H1 (cell line): ENCODE measurements around the gene TIMP1. TPM values are rescaled to one million over a fixed set of nuclear protein-coding genes. Genes with fewer than 3 reads are reported as not detected.

Source experiments
- ATF3 ChIP-seq: IDR thresholded peaks from 2 replicates; pipeline ENCODE4 v1.6.1; 2011; ENCODE audit warnings: low read depth, mild to moderate bottlenecking, low read length; ENCODE audit not compliant: insufficient read depth
- BCL11A ChIP-seq, 2 experiments: IDR thresholded peaks; one replicate each; pipeline ENCODE4 v1.6.1; 2011; ENCODE audit warnings: low read depth in 2 of 2, low read length in 2 of 2, mild to moderate bottlenecking in 2 of 2
- CBX5 ChIP-seq: fragments of 300-800, 300-1000 bp; sonication (generic); IDR thresholded peaks from 2 replicates; pipeline ENCODE4 v1.7.1; 2016; ENCODE audit warnings: antibody characterized with exemption, low read length, low read depth
- CREB1 ChIP-seq: IDR thresholded peaks from 2 replicates; pipeline ENCODE4 v1.6.1; 2012; ENCODE audit warnings: inconsistent platforms
- CTBP2 ChIP-seq: IDR thresholded peaks from 2 replicates; pipeline ENCODE4 v1.7.0; 2011; ENCODE audit warnings: borderline replicate concordance, mild to moderate bottlenecking, moderate library complexity, mixed read lengths, low read length; ENCODE audit not compliant: insufficient read depth, insufficient read length
- CTCF ChIP-seq, 3 experiments: IDR thresholded peaks; 1 replicate in 2 of 3; 2 replicates in 1 of 3; pipeline versions ENCODE4 v1.5.1 to v1.6.1; 2011; ENCODE audit warnings: low read length in 3 of 3, mild to moderate bottlenecking in 3 of 3, inconsistent platforms in 2 of 3, low read depth in 1 of 3, moderate library complexity in 1 of 3; ENCODE audit not compliant: insufficient read depth in 1 of 3; ENCODE audit errors: control extremely low read depth in 1 of 3
- EP300 ChIP-seq, 2 experiments: IDR thresholded peaks; 1 replicate in 1 of 2; 2 replicates in 1 of 2; pipeline ENCODE4 v1.6.1; 2011 to 2012; ENCODE audit warnings: low read depth in 2 of 2, low read length in 2 of 2, mild to moderate bottlenecking in 2 of 2, borderline replicate concordance in 1 of 2, inconsistent platforms in 1 of 2, moderate library complexity in 1 of 2
- HDAC6 ChIP-seq: IDR thresholded peaks from one replicate; pipeline ENCODE4 v1.7.1; 2012; ENCODE audit warnings: low read depth, mild to moderate bottlenecking, inconsistent platforms, low read length, moderate library complexity
- KDM1A ChIP-seq: fragments of 200-600, 300-600 bp; sonication (generic); IDR thresholded peaks from 2 replicates; pipeline ENCODE4 v1.7.1; 2016; ENCODE audit warnings: mild to moderate bottlenecking, low read length, borderline replicate concordance
- NANOG ChIP-seq: IDR thresholded peaks from 2 replicates; pipeline ENCODE4 v1.6.1; 2011; ENCODE audit warnings: low read length, low read depth, mild to moderate bottlenecking, inconsistent platforms; ENCODE audit not compliant: insufficient read depth, poor library complexity, severe bottlenecking
- PHF8 ChIP-seq: fragments of 200-600 bp; sonication (generic); conservative IDR thresholded peaks from 2 replicates; pipeline ENCODE4 v1.7.1; 2012; ENCODE audit warnings: low read depth, mild to moderate bottlenecking, inconsistent platforms, low read length, moderate library complexity
- POLR2AphosphoS5 ChIP-seq: IDR thresholded peaks from 2 replicates; pipeline ENCODE4 v1.6.1; 2011; ENCODE audit warnings: low read depth, low read length
- POU5F1 ChIP-seq: IDR thresholded peaks from 2 replicates; pipeline ENCODE4 v1.6.1; 2011; ENCODE audit warnings: low read depth, mild to moderate bottlenecking, low read length, moderate library complexity
- RNF2 ChIP-seq: fragments of 200-900, 300-1000 bp; sonication (generic); IDR thresholded peaks from 2 replicates; pipeline ENCODE4 v1.7.1; 2016; ENCODE audit warnings: borderline replicate concordance, low read depth, mild to moderate bottlenecking, antibody characterized with exemption, low read length; ENCODE audit not compliant: poor library complexity, severe bottlenecking; ENCODE audit errors: missing control alignments
- RXRA ChIP-seq: IDR thresholded peaks from 2 replicates; pipeline ENCODE4 v1.6.1; 2011; ENCODE audit warnings: low read depth, mild to moderate bottlenecking, low read length, moderate library complexity; ENCODE audit not compliant: insufficient read depth
- SP2 ChIP-seq: IDR thresholded peaks from 2 replicates; pipeline ENCODE4 v1.6.1; 2012; ENCODE audit warnings: mild to moderate bottlenecking, low read length, inconsistent platforms
- SP4 ChIP-seq: IDR thresholded peaks from 2 replicates; pipeline ENCODE4 v1.6.1; 2012; ENCODE audit warnings: low read length, inconsistent platforms
- SRF ChIP-seq: IDR thresholded peaks from 2 replicates; pipeline ENCODE4 v1.6.1; 2011; ENCODE audit warnings: mild to moderate bottlenecking, low read depth, low read length, moderate library complexity
- TAF7 ChIP-seq: optimal IDR thresholded peaks from 2 replicates; pipeline ENCODE3; 2011; ENCODE audit warnings: low read depth, mild to moderate bottlenecking, inconsistent platforms, low read length, moderate library complexity, borderline replicate concordance
- TBP ChIP-seq: IDR thresholded peaks from 2 replicates; pipeline ENCODE4 v1.6.1; 2011; ENCODE audit warnings: low read depth, low read length, improper control_type of control experiment
- TEAD4 ChIP-seq: IDR thresholded peaks from 2 replicates; pipeline ENCODE4 v1.6.1; 2012; ENCODE audit warnings: low read depth, low read length, inconsistent platforms, mixed read lengths
- polyA plus RNA-seq, 7 experiments: library from polyadenylated mRNA; depleted of rRNA in 3 of 7; stranded (reverse) in 5 of 7; unstranded in 2 of 7; fragments of >200 nt in 5 of 7; fragments of 200-250 nt in 2 of 7; gene quantifications; 1 replicate in 5 of 7; 2 replicates in 1 of 7; 4 replicates in 1 of 7; pipeline versions ENCODE4 v1.2.1 to v1.2.3, GENCODE V29; 2011 to 2013; ENCODE audit warnings: missing spikeins in 2 of 7, mixed read lengths in 2 of 7
- total RNA-seq: library from RNA; stranded (reverse); fragmentation: NEBNext Ultra II Directional; extraction: Animal tissue kit (Norgen Biotek cat#: 25700); gene quantifications from 2 replicates; pipeline ENCODE4 v1.2.1, GENCODE V29; 2021

TIMP1 gene
- total and polyA plus RNA-seq, 2 of the 8 experiments (the other 6 are each of a cell fraction or from before 2014, with no cell fraction given) = 58.6 to 142 TPM

DNA sequence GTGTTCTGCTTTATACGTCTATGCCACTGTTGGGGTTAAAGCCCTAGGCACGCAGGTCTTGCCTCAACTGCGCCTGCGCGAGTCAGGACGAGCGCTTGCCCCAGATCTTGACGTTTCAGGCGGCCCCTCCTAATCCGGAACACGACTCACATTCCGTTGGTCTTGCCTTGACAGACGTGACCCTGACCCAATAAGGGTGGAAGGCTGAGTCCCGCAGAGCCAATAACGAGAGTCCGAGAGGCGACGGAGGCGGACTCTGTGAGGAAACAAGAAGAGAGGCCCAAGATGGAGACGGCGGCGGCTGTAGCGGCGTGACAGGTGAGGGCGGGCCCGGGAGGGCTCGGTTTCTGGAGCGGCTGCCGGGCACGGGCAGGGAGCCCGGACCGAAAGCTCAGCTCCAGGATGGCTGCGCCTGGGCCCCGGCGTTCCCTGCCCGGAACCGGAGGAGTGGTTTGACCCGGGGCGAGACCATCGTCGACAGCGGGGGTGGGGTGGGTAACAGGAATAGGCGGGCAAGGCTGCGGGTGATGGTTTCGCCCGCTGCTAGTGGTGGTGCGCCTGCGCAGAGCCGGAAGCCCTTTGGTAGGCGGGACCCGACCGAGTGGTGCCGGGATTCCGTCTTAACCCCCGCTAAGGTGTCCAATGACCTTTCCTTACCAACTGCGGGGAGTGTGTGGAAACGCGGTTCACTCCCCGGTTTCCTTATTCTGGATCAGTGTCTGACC, 21.1 kb upstream of the TIMP1 start, which contains the start of gene ARAF (continued):
- no peak for TF ChIP-seq CTBP2
- TF ChIP-seq RXRA = no peak
- no peak for TF ChIP-seq POU5F1
- TF ChIP-seq SP4 = no peak
- TF ChIP-seq TAF7 = peak; percentile 47
- TF ChIP-seq CTCF (IDR thresholded peaks at IDR 0.05; ENCODE audit: control extremely low read depth in 1 of 3, insufficient read depth in 1 of 3, low read depth in 1 of 3, low read length in 3 of 3) = no peak
- no peak for TF ChIP-seq KDM1A
- TF ChIP-seq ATF3 = no peak
- no peak for TF ChIP-seq CBX5
- TF ChIP-seq HDAC6 = no peak
- TF ChIP-seq EP300 (IDR thresholded peaks at IDR 0.05; ENCODE audit: borderline replicate concordance in 1 of 2, low read depth in 2 of 2, low read length in 2 of 2) = peak in 1 of 2 experiments; percentile 98; a peak in 2 of 3 replicates
- TF ChIP-seq TBP = peak; percentile 18; the same call in 1 of the 2 replicates
- TF ChIP-seq SP2 = peak; percentile 65
- TF ChIP-seq NANOG = no peak
- peak; percentile 39; the same call in 1 of the 2 replicates for TF ChIP-seq CREB1
- peak; percentile 86 for TF ChIP-seq PHF8
- TF ChIP-seq SRF = no peak
- peak; percentile 61 for TF ChIP-seq TEAD4
- no peak for TF ChIP-seq BCL11A (IDR thresholded peaks at IDR 0.05; ENCODE audit: low read depth in 2 of 2, low read length in 2 of 2)
- no peak for TF ChIP-seq RNF2
- TF ChIP-seq POLR2AphosphoS5 = peak; percentile 38; the same call in 1 of the 2 replicates
